A204.1 (cell line): ENCODE results near the gene SCYGR2.

Experiments used
- FAIRE-seq: peaks from 2 replicates; lab custom pipeline; 2012; peaks lifted over from hg19 to GRCh38; lab: Jason Lieb, UNC

SCYGR2 gene

DNA sequence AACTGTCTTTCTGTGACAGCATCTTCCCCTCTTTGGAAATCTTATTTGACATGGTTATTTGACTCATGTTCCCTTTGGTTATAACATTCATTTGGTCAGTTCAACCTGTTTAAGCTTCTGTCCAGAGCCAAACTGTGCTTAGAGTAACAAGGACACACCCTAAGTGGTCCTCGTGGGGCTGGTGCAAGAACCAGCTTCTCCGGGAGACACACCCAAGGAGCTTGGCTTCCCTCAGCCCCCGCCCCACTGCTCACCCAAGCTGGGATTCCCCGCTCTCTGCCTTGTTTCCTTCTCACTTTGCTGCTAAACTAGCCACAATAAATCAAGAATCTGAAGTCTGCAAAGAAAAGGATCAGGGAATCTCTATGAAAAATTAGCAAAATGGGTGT, 14.6 kb downstream of the SCYGR2 start:
- FAIRE-seq, result no peak

- FAIRE-seq, result no peak
Measured at GRCh38 chr2:227614246-227614645, 15.6 kb downstream of the SCYGR2 start.

GRCh38 chr2:227614740-227615139, 16.0 kb downstream of the SCYGR2 start, which contains the start of gene SCYGR3:
TSS of gene SCYGR3 (minus strand) at chr2:227614840. CDS start at chr2:227614840, 0 bp downstream.
- no peak for FAIRE-seq

GRCh38 chr2:227615181-227615580, 16.5 kb downstream of the SCYGR2 start:
- no peak for FAIRE-seq

DNA sequence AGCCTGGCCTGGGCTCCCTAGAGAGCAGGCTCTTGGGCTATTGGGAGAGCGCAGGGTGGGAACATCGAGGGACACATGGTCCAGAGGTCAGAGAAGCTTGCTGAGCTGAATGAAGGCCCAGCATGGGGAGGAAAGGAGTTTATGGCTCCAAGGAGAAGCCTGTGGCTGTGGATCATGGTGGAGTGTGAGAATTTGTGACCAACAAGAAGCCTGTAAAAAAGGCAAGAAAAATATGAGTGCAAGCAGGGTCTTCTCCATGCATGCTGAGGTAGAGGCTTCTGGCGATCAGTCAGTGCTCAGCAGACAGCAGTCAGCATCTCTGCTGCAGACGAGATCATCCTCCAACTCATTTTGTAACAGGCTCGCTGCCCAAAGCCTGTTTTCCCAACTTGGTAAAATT, 17.2 kb downstream of the SCYGR2 start:
- no peak for FAIRE-seq

- FAIRE-seq, result no peak
Measured at GRCh38 chr2:227616631-227617030, 17.9 kb downstream of the SCYGR2 start.

DNA sequence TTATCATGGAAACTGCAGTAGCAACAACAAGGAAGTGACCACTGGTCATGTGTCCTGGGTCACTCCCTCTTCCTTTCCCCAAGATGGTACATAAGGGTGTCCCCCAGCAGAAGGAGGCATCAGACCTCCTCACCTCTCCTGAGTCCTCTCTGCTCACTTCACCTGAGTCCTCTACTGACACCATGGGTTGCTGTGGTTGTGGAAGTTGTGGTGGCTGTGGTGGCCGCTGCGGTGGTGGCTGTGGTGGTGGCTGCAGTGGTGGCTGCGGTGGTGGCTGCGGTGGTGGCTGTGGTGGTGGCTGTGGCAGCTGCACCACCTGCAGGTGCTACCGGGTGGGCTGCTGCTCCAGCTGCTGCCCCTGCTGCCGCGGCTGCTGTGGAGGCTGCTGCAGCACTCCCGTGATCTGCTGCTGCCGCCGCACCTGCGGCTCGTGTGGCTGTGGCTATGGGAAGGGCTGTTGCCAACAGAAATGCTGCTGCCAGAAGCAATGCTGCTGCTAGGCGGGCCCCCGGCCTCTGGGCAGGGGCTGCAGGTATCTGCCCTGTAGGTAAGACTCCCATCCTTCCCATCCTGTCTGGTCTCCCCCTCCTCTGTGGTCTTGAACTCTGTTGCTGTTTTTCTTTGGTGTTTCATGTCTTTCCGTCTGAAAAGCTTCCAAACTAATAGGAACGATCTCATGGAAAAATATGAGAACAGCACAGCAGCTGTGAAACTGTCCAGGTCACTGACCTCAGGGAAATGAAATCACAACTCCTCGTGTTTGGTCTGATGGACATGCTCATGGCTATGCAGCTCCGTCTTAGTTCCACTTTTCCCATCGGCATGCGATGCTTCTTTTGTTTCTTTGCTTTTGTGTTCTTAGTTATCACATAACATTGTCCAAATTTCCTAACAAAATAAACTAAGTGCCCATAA, 18.9 kb downstream of the SCYGR2 start, which contains the start of gene SCYGR4:
Gene SCYGR4, plus strand, starts transcription at position 183 of the 915 bp plus-strand sequence. Its CDS starts 0 bp downstream, at position 183.
- no peak for FAIRE-seq

DNA sequence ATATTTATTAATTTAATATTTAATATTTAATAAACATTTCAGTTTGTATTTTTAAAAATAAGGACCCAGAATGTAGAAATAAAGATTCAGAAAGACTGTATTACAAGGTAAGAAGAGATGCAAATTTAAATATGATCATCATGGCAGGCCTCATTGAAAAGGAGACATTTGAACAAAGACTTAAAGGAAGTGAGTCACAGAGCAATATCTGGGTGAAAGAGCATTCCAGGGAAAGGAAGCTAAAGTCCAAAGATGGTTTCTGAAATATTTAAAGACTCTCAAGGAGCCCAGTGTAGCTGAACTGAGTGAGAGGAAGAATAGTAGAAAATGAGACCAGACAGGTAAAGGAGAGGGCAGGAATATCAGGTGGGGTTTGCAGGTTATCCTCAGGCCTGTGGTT, 24.5 kb downstream of the SCYGR2 start:
- FAIRE-seq, result no peak

DNA sequence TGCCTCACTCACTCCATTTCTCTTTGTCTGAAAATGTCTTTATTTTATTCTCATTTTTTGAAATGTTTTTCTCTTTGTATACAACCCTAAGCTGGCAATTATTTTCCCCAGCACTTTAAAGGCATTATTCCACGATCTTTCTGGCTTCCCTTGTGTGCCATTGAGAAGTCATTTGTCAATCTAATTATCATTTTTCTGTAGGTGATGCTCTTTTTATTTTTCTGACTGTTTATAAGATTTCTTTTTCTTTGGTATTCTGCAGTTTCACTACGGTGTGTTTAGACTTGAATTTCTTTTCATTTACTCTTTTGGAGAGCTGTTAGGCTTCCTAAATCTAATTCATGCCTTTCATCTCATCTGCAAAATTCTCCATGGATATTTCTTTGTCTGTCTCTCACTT, 26.7 kb downstream of the SCYGR2 start:
- no peak for FAIRE-seq

GRCh38 chr2:227626580-227627151, 28.0 kb downstream of the SCYGR2 start:
- FAIRE-seq, result no peak

DNA sequence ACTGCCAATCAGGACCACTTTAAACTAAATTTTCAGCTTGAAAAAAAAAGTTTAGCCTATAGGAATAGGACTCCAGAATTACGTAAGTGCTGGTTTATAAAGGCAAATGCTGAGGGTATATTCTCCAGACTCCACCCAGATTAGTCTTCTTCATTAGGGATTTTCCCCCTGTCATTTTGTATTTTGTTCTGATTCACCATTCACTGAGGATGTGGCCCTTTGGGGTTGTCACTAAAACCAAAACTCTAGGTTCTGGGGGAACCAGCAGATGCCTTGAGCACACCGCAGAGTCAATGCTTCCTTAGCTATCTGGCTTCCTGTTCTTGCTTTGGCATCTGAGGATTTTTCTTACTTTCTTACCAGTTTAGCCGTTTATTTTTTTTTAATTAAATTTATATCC, 29.1 kb downstream of the SCYGR2 start:
- FAIRE-seq, result no peak

GRCh38 chr2:227629435-227629834, 30.7 kb downstream of the SCYGR2 start:
- FAIRE-seq, result no peak

DNA sequence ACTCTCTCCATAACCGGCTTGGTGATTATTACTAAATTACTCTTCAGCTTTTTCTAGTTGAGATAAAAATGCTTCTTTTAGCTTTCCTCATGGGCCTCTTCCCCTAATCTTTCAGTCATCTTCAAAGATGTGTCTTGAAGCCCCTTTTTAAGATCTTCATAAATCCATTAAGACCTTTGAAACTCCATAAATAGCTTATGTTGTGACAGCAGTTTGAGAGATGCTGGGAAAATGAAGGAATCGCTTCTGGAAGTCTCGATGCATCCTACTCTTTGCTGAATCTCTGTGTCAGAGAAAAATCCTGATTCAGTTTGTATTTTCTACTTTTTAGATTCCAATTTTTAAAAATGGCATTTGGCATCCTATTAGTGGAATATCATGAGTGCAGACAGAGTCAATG, 31.6 kb downstream of the SCYGR2 start:
- no peak for FAIRE-seq

DNA sequence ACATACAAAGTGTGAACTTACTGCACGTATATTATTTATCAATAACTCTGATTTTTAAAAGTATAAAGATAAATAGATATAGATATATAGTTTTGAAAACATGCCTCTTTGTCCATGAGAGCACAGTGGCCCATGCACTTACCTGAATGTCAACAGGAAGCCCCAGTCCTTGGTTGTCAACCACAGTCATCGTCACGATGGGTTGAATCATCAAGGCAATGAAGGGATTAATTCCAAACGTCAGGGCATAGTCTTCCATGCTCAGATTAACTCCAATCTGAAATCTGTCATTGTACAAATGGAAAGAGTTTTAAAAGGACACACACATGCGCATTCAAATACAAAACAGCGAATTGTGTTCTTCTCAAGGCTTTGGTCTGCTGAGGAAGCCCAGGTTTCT, 34.1 kb downstream of the SCYGR2 start:
- FAIRE-seq, result no peak

- FAIRE-seq, result no peak
Measured at GRCh38 chr2:227634201-227634600, 35.5 kb downstream of the SCYGR2 start.

DNA sequence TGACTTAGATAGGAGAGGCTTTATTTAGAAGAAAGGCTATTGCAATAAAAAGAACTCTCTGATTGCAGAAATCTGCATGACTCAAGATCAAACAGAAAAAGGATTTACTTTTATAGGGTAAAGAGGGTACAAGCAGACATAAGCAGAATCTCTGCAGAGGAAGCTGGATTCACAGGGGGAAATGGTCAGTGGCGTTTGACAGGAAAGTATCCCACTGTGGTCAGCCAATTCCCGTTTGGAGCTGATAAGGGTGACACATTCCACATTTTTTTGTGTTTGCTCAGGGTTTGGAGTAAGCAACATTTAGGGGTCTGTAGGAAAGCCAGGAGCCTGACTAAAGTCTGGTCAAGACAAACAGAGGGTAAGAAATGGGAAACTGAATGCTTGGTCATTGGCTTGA, 44.0 kb downstream of the SCYGR2 start:
- FAIRE-seq, result no peak

DNA sequence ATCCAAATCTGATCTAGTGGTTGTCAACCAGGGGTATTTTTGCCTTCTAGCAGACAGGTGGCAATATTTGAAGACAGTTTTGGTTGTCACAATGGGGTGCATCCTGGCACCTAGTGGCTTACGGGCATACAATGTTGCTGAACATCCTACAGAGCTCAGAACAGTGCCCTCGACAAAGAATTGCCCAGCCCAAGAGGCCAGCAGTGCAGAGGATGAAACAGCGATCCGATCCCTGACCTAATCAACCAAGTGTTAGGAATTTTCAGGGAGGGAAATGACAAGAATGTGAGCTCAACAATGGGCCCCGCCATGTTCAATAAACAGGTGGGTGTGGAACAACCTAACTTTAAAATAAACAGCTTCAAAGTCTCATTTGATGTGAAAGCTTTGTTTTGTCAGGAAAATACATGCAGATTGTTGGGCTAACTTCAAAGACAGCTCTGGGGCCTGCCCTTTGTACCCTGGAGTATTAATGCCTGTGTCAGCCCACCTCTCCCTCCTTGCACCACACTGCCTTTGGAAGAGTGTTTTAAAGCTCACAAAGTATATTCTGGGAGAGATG, 45.4 kb downstream of the SCYGR2 start:
- no peak for FAIRE-seq
